ENCODE measurements around the gene HYDIN. TPM values are rescaled to one million over a fixed set of nuclear protein-coding genes. Genes with fewer than 3 reads are reported as not detected.

HYDIN gene
- total RNA-seq, 1 experiment from 2014 or later: not detected

DNA sequence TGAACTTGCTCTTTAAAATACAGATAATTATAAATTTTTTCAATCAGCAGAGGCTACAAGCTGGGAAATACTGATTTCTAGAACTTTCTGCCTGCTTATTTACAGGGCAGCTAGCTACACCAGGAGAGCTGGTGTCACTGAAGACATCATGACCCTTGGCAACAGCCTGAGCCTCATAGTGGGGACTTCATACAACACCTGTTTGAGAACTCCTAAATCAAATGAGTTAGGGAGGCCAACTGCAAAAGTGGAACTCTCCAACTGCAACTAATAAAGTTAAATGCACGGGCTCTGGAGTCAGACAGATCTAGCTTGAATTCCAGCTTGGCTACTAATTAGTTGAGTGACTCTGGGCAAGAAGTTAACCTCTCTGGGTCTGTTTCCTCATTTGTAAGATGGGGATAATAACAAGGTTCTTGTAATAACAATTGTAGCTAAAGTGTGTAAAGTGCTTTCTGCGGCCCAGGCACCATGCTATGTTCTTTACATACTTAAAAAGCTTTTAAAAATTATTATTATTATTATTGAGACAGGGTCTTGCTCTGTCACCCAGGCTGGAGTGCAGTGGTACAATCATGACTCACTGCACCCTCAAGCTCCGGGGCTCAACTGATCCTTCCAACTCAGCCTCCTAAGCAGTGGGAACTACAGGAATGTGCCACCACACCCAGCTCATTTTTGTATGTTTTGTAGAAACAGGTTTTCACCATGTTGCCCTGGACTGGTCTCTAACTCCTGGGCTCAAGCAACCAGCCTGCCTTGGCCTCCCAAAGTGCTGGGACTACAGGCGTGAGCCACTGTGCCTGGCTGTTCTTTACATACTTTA, 462.9 kb downstream of the HYDIN start:
- no peak overlapping the region for H3K27ac ChIP-seq (ENCODE audit: low read depth, low read length)
- no peaks in the 10 kb centered on the region; a peak in 1 of 4 replicates for H3K36me3 ChIP-seq (ENCODE audit: control insufficient read depth in 1 of 2, insufficient read depth in 2 of 2, low read length in 2 of 2)
- H3K9me2 ChIP-seq (ENCODE audit: insufficient read depth): no peaks in the 10 kb centered on the region
- TF ChIP-seq EZH2 (IDR thresholded peaks at IDR 0.05) (no peak), SIN3A (IDR thresholded peaks at IDR 0.05; ENCODE audit: low read depth) (no peak), POLR2A (IDR thresholded peaks at IDR 0.05; ENCODE audit: borderline replicate concordance, extremely low read depth, insufficient read depth, insufficient read length) (no peak), FOSL1 (IDR thresholded peaks at IDR 0.05; ENCODE audit: low read depth) (no peak), EGR1 (IDR thresholded peaks at IDR 0.05; ENCODE audit: low read depth) (no peak), ZNF274 (IDR thresholded peaks at IDR 0.05; ENCODE audit: low read depth, low read length) (no peak), CBX3 (IDR thresholded peaks at IDR 0.05; ENCODE audit: low read depth) (no peak), ELF1 (IDR thresholded peaks at IDR 0.05; ENCODE audit: borderline replicate concordance, low read depth) (no peak), EZH2phosphoT487 (IDR thresholded peaks at IDR 0.05; ENCODE audit: borderline replicate concordance) (no peak), YY1 (IDR thresholded peaks at IDR 0.05; ENCODE audit: extremely low read depth, insufficient replicate concordance, low read depth, low read length) (no peak), JUND (IDR thresholded peaks at IDR 0.05) (no peak), TCF7L2 (IDR thresholded peaks at IDR 0.05; ENCODE audit: borderline replicate concordance, extremely low read depth, insufficient read depth, insufficient read length) (no peak), SRF (IDR thresholded peaks at IDR 0.05; ENCODE audit: low read depth) (no peak), CEBPB (IDR thresholded peaks at IDR 0.05; ENCODE audit: low read depth) (no peak)
- TF ChIP-seq, protein P1, sequence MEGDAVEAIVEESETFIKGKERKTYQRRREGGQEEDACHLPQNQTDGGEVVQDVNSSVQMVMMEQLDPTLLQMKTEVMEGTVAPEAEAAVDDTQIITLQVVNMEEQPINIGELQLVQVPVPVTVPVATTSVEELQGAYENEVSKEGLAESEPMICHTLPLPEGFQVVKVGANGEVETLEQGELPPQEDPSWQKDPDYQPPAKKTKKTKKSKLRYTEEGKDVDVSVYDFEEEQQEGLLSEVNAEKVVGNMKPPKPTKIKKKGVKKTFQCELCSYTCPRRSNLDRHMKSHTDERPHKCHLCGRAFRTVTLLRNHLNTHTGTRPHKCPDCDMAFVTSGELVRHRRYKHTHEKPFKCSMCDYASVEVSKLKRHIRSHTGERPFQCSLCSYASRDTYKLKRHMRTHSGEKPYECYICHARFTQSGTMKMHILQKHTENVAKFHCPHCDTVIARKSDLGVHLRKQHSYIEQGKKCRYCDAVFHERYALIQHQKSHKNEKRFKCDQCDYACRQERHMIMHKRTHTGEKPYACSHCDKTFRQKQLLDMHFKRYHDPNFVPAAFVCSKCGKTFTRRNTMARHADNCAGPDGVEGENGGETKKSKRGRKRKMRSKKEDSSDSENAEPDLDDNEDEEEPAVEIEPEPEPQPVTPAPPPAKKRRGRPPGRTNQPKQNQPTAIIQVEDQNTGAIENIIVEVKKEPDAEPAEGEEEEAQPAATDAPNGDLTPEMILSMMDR (IDR thresholded peaks at IDR 0.05 in 2 of 3, conservative IDR thresholded peaks at IDR 0.05 in 1 of 3; ENCODE audit: borderline replicate concordance in 1 of 3, insufficient read depth in 1 of 3, low read depth in 2 of 3, low read length in 2 of 3): no peak
- TF ChIP-seq, protein P2, sequence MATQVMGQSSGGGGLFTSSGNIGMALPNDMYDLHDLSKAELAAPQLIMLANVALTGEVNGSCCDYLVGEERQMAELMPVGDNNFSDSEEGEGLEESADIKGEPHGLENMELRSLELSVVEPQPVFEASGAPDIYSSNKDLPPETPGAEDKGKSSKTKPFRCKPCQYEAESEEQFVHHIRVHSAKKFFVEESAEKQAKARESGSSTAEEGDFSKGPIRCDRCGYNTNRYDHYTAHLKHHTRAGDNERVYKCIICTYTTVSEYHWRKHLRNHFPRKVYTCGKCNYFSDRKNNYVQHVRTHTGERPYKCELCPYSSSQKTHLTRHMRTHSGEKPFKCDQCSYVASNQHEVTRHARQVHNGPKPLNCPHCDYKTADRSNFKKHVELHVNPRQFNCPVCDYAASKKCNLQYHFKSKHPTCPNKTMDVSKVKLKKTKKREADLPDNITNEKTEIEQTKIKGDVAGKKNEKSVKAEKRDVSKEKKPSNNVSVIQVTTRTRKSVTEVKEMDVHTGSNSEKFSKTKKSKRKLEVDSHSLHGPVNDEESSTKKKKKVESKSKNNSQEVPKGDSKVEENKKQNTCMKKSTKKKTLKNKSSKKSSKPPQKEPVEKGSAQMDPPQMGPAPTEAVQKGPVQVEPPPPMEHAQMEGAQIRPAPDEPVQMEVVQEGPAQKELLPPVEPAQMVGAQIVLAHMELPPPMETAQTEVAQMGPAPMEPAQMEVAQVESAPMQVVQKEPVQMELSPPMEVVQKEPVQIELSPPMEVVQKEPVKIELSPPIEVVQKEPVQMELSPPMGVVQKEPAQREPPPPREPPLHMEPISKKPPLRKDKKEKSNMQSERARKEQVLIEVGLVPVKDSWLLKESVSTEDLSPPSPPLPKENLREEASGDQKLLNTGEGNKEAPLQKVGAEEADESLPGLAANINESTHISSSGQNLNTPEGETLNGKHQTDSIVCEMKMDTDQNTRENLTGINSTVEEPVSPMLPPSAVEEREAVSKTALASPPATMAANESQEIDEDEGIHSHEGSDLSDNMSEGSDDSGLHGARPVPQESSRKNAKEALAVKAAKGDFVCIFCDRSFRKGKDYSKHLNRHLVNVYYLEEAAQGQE (IDR thresholded peaks at IDR 0.05; ENCODE audit: low read depth): no peak
- TF ChIP-seq, protein P3, sequence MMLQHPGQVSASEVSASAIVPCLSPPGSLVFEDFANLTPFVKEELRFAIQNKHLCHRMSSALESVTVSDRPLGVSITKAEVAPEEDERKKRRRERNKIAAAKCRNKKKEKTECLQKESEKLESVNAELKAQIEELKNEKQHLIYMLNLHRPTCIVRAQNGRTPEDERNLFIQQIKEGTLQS (IDR thresholded peaks at IDR 0.05): no peak
- TF ChIP-seq, protein P4, sequence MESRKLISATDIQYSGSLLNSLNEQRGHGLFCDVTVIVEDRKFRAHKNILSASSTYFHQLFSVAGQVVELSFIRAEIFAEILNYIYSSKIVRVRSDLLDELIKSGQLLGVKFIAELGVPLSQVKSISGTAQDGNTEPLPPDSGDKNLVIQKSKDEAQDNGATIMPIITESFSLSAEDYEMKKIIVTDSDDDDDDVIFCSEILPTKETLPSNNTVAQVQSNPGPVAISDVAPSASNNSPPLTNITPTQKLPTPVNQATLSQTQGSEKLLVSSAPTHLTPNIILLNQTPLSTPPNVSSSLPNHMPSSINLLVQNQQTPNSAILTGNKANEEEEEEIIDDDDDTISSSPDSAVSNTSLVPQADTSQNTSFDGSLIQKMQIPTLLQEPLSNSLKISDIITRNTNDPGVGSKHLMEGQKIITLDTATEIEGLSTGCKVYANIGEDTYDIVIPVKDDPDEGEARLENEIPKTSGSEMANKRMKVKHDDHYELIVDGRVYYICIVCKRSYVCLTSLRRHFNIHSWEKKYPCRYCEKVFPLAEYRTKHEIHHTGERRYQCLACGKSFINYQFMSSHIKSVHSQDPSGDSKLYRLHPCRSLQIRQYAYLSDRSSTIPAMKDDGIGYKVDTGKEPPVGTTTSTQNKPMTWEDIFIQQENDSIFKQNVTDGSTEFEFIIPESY (IDR thresholded peaks at IDR 0.05; ENCODE audit: extremely low read depth, insufficient replicate concordance, low read length): no peak
- TF ChIP-seq, protein P5, sequence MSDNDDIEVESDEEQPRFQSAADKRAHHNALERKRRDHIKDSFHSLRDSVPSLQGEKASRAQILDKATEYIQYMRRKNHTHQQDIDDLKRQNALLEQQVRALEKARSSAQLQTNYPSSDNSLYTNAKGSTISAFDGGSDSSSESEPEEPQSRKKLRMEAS (IDR thresholded peaks at IDR 0.05): no peak
- ChIA-PET CTCF (interaction anchor here (0.6 to 1.4 kb wide), 3 partner anchors 8 to 13 kb away, joined by 3 to 4 read pairs (median 3); no protein-coding TSS in a partner anchor), RAD21 (ENCODE audit: low non-redundant PET in 1 of 2, low total read pairs in 2 of 2, uncharacterized antibody in 2 of 2, unreplicated experiment in 2 of 2) (no interaction called here), POLR2A (interaction anchor here (1.4 kb wide), 1 partner anchor 79 kb away, joined by 3 read pairs; no protein-coding TSS in a partner anchor)
- no peaks in the 10 kb centered on the region for H3K79me2 ChIP-seq (ENCODE audit: insufficient read depth, low read length)
- no peaks in the 10 kb centered on the region for H4K20me1 ChIP-seq (ENCODE audit: insufficient read depth)
- H3K4me1 ChIP-seq (ENCODE audit: control insufficient read depth in 1 of 2, insufficient read depth in 2 of 2, low read length in 2 of 2): peaks cover 3 to 18% of the 10 kb centered on the region in 2 experiments
- peak overlapping the region in 1 of 2 experiments; percentile 25; a peak in 1 of 4 replicates for H3K4me3 ChIP-seq (replicated peaks in 1 of 2; ENCODE audit: low read depth in 1 of 2, low read length in 2 of 2)
- H3K9ac ChIP-seq (ENCODE audit: low read length): peak overlapping the region; percentile 38; the same call in 1 of the 2 replicates
- DNase-seq (ENCODE audit: low read depth, low spot score) (no peak), ATAC-seq (peak; percentile 42)
- BruUV-seq (replicated peaks): no TSS peak
- no peak overlapping the region for H2AFZ ChIP-seq (ENCODE audit: low read depth, low read length, poor library complexity, severe bottlenecking)
- no peaks in the 10 kb centered on the region for H3K9me3 ChIP-seq (ENCODE audit: control insufficient read depth in 1 of 2, insufficient read depth in 1 of 2, low read depth in 1 of 2, low read length in 2 of 2)
- intact Hi-C loops (cut with micrococcal nuclease): no loop called here
- H3K4me2 ChIP-seq (ENCODE audit: low read length): peak overlapping the region; percentile 71
- H3K27me3 ChIP-seq (ENCODE audit: insufficient read depth, low read length): no peaks in the 10 kb centered on the region
